ENCODE measurements around the gene RHCE.

DNA sequence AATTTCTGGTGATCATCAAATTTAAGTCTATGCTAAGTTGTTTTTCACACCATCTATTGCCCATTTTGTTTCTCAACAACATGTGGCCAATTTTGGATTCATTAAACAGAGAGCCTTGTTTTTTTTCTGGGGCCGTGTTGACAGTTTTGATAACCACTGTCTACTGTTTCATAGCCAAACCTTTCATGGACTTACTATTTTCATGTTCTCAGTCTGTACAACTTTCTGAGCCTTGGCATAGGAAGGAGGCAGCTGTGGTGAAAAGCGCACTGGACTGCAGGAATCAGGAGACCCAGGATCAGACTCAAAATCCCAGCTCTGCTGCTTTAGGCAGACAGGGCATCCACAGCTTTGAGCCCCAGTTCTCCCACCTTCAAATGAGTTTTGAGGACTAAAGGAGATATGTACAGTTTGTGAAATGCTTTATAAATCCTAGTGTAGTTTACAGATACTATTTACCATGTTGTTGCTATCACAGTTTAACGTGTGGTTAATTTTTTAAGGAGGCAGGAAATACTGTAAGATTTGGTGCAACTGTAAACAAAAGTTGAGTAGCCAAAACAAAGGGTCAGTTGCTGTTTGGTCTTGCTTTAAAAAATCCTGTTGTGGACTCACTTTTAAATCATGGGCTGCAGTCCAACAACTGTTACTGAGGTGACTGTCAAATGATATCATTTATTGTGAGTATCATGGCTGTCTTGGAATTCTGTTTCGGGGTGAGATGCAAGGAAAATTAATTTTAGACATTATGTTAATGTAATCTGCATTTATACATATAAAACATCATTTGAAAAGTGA lies 13.0 kb upstream of the RHCE start:
- TF ChIP-seq, protein P1, sequence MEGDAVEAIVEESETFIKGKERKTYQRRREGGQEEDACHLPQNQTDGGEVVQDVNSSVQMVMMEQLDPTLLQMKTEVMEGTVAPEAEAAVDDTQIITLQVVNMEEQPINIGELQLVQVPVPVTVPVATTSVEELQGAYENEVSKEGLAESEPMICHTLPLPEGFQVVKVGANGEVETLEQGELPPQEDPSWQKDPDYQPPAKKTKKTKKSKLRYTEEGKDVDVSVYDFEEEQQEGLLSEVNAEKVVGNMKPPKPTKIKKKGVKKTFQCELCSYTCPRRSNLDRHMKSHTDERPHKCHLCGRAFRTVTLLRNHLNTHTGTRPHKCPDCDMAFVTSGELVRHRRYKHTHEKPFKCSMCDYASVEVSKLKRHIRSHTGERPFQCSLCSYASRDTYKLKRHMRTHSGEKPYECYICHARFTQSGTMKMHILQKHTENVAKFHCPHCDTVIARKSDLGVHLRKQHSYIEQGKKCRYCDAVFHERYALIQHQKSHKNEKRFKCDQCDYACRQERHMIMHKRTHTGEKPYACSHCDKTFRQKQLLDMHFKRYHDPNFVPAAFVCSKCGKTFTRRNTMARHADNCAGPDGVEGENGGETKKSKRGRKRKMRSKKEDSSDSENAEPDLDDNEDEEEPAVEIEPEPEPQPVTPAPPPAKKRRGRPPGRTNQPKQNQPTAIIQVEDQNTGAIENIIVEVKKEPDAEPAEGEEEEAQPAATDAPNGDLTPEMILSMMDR (IDR thresholded peaks at IDR 0.05) = no peak
- TF ChIP-seq, protein P2, sequence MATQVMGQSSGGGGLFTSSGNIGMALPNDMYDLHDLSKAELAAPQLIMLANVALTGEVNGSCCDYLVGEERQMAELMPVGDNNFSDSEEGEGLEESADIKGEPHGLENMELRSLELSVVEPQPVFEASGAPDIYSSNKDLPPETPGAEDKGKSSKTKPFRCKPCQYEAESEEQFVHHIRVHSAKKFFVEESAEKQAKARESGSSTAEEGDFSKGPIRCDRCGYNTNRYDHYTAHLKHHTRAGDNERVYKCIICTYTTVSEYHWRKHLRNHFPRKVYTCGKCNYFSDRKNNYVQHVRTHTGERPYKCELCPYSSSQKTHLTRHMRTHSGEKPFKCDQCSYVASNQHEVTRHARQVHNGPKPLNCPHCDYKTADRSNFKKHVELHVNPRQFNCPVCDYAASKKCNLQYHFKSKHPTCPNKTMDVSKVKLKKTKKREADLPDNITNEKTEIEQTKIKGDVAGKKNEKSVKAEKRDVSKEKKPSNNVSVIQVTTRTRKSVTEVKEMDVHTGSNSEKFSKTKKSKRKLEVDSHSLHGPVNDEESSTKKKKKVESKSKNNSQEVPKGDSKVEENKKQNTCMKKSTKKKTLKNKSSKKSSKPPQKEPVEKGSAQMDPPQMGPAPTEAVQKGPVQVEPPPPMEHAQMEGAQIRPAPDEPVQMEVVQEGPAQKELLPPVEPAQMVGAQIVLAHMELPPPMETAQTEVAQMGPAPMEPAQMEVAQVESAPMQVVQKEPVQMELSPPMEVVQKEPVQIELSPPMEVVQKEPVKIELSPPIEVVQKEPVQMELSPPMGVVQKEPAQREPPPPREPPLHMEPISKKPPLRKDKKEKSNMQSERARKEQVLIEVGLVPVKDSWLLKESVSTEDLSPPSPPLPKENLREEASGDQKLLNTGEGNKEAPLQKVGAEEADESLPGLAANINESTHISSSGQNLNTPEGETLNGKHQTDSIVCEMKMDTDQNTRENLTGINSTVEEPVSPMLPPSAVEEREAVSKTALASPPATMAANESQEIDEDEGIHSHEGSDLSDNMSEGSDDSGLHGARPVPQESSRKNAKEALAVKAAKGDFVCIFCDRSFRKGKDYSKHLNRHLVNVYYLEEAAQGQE (IDR thresholded peaks at IDR 0.05; ENCODE audit: insufficient read depth in 1 of 2, low read depth in 2 of 2, low read length in 1 of 2) = no peak
- no peak for TF ChIP-seq POLR2AphosphoS5 (IDR thresholded peaks at IDR 0.05; ENCODE audit: low read depth, low read length)
- no peak for TF ChIP-seq SIN3A (IDR thresholded peaks at IDR 0.05; ENCODE audit: borderline replicate concordance, insufficient read depth, low read depth, low read length)
- TF ChIP-seq TCF7L2 (IDR thresholded peaks at IDR 0.05; ENCODE audit: low read depth, low read length) = no peak

All from Panc1 (cell line).